Activated T-helper 17 cell treated with anti-CD3 and anti-CD28 coated beads, Interleukin-2, amount 50 U/mL, for 72 hours (primary cell): Measurements from ENCODE around the gene TXN2. TPM values are rescaled to one million over a fixed set of nuclear protein-coding genes. Genes with fewer than 3 reads are reported as not detected.
"Not testable (repeated sequence)": the region's sequence is repeated elsewhere in the genome, so short reads cannot be mapped to it uniquely, and the experiment has no call there.

Experiments used
- ATAC-seq: fragments of 150-1000 bp; cut with Tn5 transposase; replicated peaks from 2 replicates; pipeline ENCODE4 v1.10.0; 2021; ENCODE audit warnings: mild to moderate bottlenecking, moderate library complexity
- H3K27ac Mint-ChIP-seq: one replicate; pipeline ENCODE4 v1.8.0; 2022; ENCODE audit warnings: mixed read lengths
- H3K27me3 Mint-ChIP-seq: one replicate; pipeline ENCODE4 v1.8.0; 2022; ENCODE audit warnings: mixed read lengths
- H3K36me3 Mint-ChIP-seq: one replicate; pipeline ENCODE4 v1.8.0; 2022; ENCODE audit warnings: low read depth, mild to moderate bottlenecking, mixed read lengths
- H3K4me1 Mint-ChIP-seq: one replicate; pipeline ENCODE4 v1.8.0; 2022; ENCODE audit warnings: mixed read lengths
- H3K4me3 Mint-ChIP-seq: one replicate; pipeline ENCODE4 v1.8.0; 2022; ENCODE audit warnings: mild to moderate bottlenecking, mixed read lengths
- H3K9me3 Mint-ChIP-seq: one replicate; pipeline ENCODE4 v1.8.0; 2022; ENCODE audit warnings: mixed read lengths
- total RNA-seq, 2 donors: library from RNA; stranded (reverse); gene quantifications; one replicate each; pipeline ENCODE4 v1.2.3, GENCODE V29; 2022

TXN2 gene
- total RNA-seq, 2 donors from 2014 or later = 87.9 to 114 TPM

GRCh38 chr22:36433318-36434231 is 47.9 kb downstream of the TXN2 start:
- Mint-ChIP-seq H3K4me3 (peak overlapping the region; percentile 77), H3K27ac (peak overlapping the region; percentile 84), H3K4me1 (peaks cover 18% of the 10 kb centered on the region), H3K36me3 (no peaks in the 10 kb centered on the region), H3K27me3 (no peaks in the 10 kb centered on the region), H3K9me3 (no peaks in the 10 kb centered on the region)
- ATAC-seq = no peak

GRCh38 chr22:36432592-36433317 is 48.7 kb downstream of the TXN2 start:
- no peaks in the 10 kb centered on the region for H3K9me3 Mint-ChIP-seq
- no peak overlapping the region for H3K4me3 Mint-ChIP-seq
- peaks cover 18% of the 10 kb centered on the region for H3K4me1 Mint-ChIP-seq
- ATAC-seq = no peak
- no peak overlapping the region for H3K27ac Mint-ChIP-seq
- no peaks in the 10 kb centered on the region for H3K36me3 Mint-ChIP-seq
- H3K27me3 Mint-ChIP-seq = no peaks in the 10 kb centered on the region

GRCh38 chr22:36431977-36432376 is 49.5 kb downstream of the TXN2 start:
- Mint-ChIP-seq H3K4me1 (peaks cover 18% of the 10 kb centered on the region), H3K9me3 (no peaks in the 10 kb centered on the region), H3K4me3 (no peak overlapping the region), H3K27me3 (no peaks in the 10 kb centered on the region), H3K36me3 (no peaks in the 10 kb centered on the region), H3K27ac (no peak overlapping the region)
- no peak for ATAC-seq

GRCh38 chr22:36430863-36431262 is 50.6 kb downstream of the TXN2 start:
- Mint-ChIP-seq H3K36me3 (no peaks in the 10 kb centered on the region), H3K27ac (no peak overlapping the region), H3K9me3 (no peaks in the 10 kb centered on the region), H3K4me1 (peaks cover 16% of the 10 kb centered on the region), H3K4me3 (no peak overlapping the region), H3K27me3 (no peaks in the 10 kb centered on the region)
- no peak for ATAC-seq

- H3K27ac Mint-ChIP-seq, H3K36me3 Mint-ChIP-seq, ATAC-seq, H3K4me3 Mint-ChIP-seq, H3K27me3 Mint-ChIP-seq, H3K9me3 Mint-ChIP-seq: not testable (repeated sequence)
- H3K4me1 Mint-ChIP-seq = peaks cover 20% of the 10 kb centered on the region
Observed at GRCh38 chr22:36427952-36428351, 53.5 kb downstream of the TXN2 start.

- ATAC-seq = peak; percentile 86
- peak overlapping the region; percentile 84 for H3K27ac Mint-ChIP-seq
- no peaks in the 10 kb centered on the region for H3K9me3 Mint-ChIP-seq
- no peaks in the 10 kb centered on the region for H3K27me3 Mint-ChIP-seq
- peak overlapping the region; percentile 50 for H3K4me3 Mint-ChIP-seq
- H3K36me3 Mint-ChIP-seq = no peaks in the 10 kb centered on the region
- H3K4me1 Mint-ChIP-seq = peaks cover 20% of the 10 kb centered on the region
Observed at GRCh38 chr22:36425977-36426523, 55.4 kb downstream of the TXN2 start.

GRCh38 chr22:36424901-36425579 is 56.4 kb downstream of the TXN2 start:
- H3K27ac Mint-ChIP-seq = peak overlapping the region; percentile 84
- H3K9me3 Mint-ChIP-seq = no peaks in the 10 kb centered on the region
- peak overlapping the region; percentile 50 for H3K4me3 Mint-ChIP-seq
- H3K27me3 Mint-ChIP-seq = no peaks in the 10 kb centered on the region
- H3K4me1 Mint-ChIP-seq = peaks cover 20% of the 10 kb centered on the region
- ATAC-seq = no peak
- no peaks in the 10 kb centered on the region for H3K36me3 Mint-ChIP-seq

- peak overlapping the region; percentile 84 for H3K27ac Mint-ChIP-seq
- not testable (repeated sequence) for H3K36me3 Mint-ChIP-seq, H3K9me3 Mint-ChIP-seq, H3K4me3 Mint-ChIP-seq, H3K27me3 Mint-ChIP-seq
- peak; percentile 51 for ATAC-seq
- peaks cover 20% of the 10 kb centered on the region for H3K4me1 Mint-ChIP-seq
Observed at GRCh38 chr22:36424466-36424865, 57.0 kb downstream of the TXN2 start.

- H3K4me1 Mint-ChIP-seq = peaks cover 20% of the 10 kb centered on the region
- H3K27ac Mint-ChIP-seq = no peak overlapping the region
- no peak overlapping the region for H3K4me3 Mint-ChIP-seq
- no peak for ATAC-seq
- H3K36me3 Mint-ChIP-seq = no peaks in the 10 kb centered on the region
- no peaks in the 10 kb centered on the region for H3K9me3 Mint-ChIP-seq
- H3K27me3 Mint-ChIP-seq = no peaks in the 10 kb centered on the region
Observed at GRCh38 chr22:36423461-36424404, 57.7 kb downstream of the TXN2 start.

GRCh38 chr22:36422287-36423014 is 59.0 kb downstream of the TXN2 start:
- peaks cover 20% of the 10 kb centered on the region for H3K4me1 Mint-ChIP-seq
- no peak overlapping the region for H3K4me3 Mint-ChIP-seq
- H3K27ac Mint-ChIP-seq = no peak overlapping the region
- H3K27me3 Mint-ChIP-seq = no peaks in the 10 kb centered on the region
- H3K9me3 Mint-ChIP-seq = no peaks in the 10 kb centered on the region
- no peaks in the 10 kb centered on the region for H3K36me3 Mint-ChIP-seq
- ATAC-seq = no peak

- Mint-ChIP-seq H3K4me1 (peaks cover 12% of the 10 kb centered on the region), H3K9me3 (no peaks in the 10 kb centered on the region), H3K4me3 (peak overlapping the region; percentile 56), H3K27me3 (no peaks in the 10 kb centered on the region), H3K27ac (peak overlapping the region; percentile 61), H3K36me3 (no peaks in the 10 kb centered on the region)
- ATAC-seq = no peak
Observed at GRCh38 chr22:36419912-36420882, 61.2 kb downstream of the TXN2 start.

GRCh38 chr22:36419177-36419911 is 62.1 kb downstream of the TXN2 start:
- no peaks in the 10 kb centered on the region for H3K9me3 Mint-ChIP-seq

More at GRCh38 chr22:36419177-36419911, 62.1 kb downstream of the TXN2 start:
- H3K36me3 Mint-ChIP-seq = no peaks in the 10 kb centered on the region
- peaks cover 4% of the 10 kb centered on the region for H3K4me1 Mint-ChIP-seq
- ATAC-seq = peak; percentile 38
- peak overlapping the region; percentile 61 for H3K27ac Mint-ChIP-seq
- H3K4me3 Mint-ChIP-seq = peak overlapping the region; percentile 56
- H3K27me3 Mint-ChIP-seq = no peaks in the 10 kb centered on the region
